GM10266 (cell line): ENCODE results near the gene KLHL30.
"Not testable (repeated sequence)": the region's sequence is repeated elsewhere in the genome, so short reads cannot be mapped to it uniquely, and the experiment has no call there.

ENCODE experiments used
- DNase-seq: peaks from one replicate; pipeline ENCODE4 v3.0.0; 2012; ENCODE audit errors: extremely low spot score
- TF ChIP-seq, protein P1 (sequence below): IDR thresholded peaks from 2 replicates; pipeline ENCODE4 v1.5.1; 2012; ENCODE audit warnings: mild to moderate bottlenecking, low read depth; ENCODE audit not compliant: control insufficient read depth, insufficient read depth; ENCODE audit errors: missing control alignments

The KLHL30 gene

DNA sequence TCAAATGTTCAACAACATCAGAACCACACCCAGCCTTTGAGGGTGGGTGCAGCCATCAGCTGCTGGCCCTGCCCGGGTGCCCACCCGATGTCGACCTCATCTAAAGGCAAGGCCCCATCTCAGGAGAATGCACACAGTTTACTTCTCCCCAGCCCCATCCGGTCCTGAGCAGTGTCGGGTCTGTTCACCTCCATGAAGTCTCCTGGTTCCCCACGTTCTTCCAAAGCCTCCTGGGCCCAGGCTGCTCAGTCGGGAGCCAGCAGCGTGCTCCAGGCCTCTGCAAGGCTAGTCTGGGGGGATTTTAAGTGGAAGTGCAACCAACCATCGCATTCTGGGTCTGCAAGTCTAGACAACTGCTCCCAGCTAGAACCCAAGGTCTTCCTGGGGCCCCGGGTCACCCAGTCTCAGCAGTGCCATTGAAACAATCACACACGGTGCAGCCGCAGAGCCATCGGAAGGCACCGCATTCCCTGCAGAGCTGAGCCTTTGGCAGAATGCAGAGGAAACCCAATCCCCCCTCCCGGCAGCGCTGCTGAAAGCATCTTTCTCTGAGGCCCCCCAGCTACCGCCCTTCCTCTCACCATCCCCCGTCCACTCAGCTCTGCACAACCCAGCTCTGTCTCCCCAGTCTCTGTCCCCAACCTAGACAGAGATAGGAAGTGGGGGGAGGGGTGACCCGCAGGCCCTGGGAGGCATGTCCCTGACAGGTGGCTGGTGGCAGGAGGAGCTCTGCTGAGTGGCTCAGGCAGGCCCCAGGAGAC lies 29.9 kb upstream of the KLHL30 start:
- TF ChIP-seq, protein P1, sequence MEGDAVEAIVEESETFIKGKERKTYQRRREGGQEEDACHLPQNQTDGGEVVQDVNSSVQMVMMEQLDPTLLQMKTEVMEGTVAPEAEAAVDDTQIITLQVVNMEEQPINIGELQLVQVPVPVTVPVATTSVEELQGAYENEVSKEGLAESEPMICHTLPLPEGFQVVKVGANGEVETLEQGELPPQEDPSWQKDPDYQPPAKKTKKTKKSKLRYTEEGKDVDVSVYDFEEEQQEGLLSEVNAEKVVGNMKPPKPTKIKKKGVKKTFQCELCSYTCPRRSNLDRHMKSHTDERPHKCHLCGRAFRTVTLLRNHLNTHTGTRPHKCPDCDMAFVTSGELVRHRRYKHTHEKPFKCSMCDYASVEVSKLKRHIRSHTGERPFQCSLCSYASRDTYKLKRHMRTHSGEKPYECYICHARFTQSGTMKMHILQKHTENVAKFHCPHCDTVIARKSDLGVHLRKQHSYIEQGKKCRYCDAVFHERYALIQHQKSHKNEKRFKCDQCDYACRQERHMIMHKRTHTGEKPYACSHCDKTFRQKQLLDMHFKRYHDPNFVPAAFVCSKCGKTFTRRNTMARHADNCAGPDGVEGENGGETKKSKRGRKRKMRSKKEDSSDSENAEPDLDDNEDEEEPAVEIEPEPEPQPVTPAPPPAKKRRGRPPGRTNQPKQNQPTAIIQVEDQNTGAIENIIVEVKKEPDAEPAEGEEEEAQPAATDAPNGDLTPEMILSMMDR: no peak
- peak; percentile 60 for DNase-seq

DNA sequence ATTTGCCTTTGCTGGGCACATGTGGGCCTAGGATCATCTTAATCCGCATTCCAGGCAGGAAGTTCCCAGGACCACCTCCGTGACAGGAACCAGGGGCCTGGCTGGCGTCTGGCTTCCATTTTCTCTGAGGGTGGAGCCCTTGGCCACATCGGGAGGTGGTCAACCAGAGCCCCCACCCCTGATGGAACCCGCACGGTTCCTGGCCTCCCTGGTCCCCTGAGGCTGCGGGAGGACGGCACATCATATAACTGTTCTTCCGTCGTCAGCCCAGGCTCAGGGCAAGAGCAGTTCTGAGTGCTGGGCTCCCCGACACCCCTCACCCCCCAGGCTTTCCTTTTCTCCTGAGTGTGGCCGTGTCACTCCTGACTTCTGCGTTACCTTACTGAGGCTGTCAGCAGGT lies 24.9 kb upstream of the KLHL30 start:
- TF ChIP-seq, protein P1: no peak

DNA sequence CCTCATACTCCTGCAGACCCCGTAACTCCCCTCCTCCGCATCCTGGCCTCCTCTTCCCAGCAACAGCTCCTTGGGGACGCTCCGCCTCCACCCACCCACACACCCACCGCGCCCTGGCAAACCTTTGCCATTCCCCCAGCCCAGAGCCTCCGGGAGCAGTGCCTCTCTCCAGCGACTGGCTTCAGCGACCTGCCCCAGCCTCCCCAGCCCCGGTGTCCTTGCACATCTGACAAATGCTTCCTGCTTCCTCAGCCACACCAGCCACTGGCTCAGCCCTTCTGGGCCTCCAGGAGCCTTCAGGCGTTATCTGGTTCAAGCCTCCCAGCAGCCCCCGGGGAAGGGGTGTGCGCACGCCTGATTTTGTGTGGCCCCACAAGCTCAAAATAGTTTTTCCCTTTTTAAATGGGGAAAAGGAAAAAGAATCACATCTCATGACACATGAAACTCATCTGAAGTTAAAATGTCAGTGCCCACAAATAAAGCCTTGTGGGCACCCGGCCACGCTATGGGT lies 24.1 kb upstream of the KLHL30 start:
- TF ChIP-seq, protein P1: no peak
- no peak for DNase-seq

More for the DNA sequence above, 24.9 kb upstream of the KLHL30 start:
- DNase-seq: no peak

DNA sequence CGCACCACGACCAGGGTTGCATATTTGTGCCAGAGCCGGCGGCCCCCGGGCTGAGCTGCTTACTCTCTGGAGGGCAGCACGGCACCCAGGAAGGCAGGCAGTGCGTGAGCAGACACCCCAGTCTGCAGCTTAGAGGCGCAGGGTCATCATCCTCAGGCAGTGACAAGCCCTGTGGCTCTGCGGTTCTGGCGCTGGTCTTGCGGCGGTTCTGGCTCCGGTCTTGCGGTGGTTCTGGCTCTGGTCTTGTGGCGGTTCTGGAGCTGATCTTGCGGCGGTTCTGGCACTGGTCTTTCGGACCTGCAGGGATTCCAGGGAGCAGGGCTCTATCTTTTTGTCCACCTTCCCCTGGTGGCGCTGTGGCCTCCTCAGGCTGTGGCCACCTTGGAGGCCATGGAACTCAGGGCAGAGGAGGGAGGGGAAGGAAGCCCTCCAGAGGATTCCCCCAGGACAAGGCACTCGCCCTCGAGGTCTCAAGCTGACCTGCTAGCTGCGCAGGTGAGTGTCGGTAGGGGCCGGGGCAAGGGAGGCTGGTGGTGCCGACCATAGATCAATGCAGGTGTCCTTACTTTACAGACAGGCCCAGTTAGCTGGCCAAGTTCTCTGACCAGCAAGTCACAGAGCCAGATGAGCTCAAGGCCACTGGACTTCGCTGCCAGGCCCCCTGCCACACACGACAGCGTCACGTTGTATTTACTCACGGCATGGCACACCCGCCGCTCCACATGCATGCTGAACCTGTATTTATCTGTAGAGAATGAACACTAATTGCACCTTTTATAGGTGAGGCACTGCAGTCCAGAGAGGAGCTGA lies 23.4 kb upstream of the KLHL30 start:
- DNase-seq: no peak
- TF ChIP-seq, protein P1: no peak

DNA sequence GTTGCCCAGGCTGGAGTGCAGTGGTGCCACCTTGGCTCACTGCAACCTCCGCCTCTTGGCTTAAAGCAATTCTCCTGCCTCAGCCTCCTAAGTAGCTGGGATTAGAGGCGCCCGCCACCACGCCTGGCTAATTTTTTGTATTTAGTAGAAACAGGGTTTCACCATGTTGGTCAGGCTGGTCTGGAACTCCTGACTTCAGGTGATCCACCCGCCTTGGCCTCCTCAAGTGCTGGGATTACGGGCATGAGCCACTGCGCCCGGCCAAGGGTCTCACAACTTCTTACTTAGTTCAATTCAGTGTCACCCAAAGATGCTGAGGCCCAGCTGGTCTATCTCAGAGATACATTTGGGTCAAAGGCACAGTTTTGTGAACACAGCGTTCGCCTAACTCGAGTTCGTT lies 22.8 kb upstream of the KLHL30 start:
- not testable (repeated sequence) for DNase-seq

DNA sequence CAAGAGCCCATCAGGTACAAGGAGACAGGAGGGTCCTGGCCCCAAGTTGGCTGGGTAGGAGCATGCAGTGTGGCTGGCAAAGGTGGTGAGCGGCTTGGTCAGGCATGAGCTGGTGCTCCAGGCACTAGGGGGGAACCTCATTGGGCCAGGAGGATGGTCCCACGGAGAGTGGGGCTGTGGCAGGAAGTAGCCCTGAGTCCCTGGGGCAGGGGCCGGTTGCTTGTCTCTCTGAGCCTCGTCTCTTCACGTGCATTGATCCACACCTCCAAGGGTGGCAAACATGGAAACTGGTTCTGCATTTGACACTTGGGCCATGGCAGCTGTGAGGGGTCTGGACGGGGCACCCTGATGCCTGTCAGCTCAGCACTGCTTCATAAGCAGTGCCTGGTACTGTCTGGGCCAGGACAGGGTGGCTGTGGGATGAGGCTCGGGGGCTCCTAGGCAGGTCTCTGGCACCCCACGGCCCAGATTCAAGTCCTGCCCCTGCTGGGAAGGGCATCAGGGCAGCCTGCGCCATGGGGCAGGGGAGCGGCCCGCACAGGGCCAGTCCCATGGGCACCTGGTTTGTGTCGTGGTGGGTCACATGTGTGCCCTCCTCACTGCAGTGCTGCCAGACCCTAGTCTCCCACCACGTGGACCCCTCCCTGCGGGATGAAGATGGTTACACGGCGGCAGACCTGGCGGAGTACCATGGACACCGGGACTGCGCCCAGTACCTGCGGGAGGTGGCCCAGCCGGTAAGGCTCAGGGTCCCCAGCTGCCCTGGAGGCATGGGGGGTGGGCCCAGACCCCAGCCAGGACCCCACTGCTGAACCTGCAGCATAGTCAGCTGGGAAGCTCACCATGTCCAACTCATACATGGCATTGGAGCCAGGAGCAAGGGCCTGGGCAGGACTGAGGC lies 21.9 kb upstream of the KLHL30 start:
- TF ChIP-seq, protein P1: no peak
- DNase-seq: no peak
